ENCODE measurements around the gene ZNF423. TPM values are rescaled to one million over a fixed set of nuclear protein-coding genes. Genes with fewer than 3 reads are reported as not detected.

Gene ZNF423
- total and polyA plus RNA-seq, 9 of the 15 experiments (the other 6 are each of a cell fraction or from before 2014, with no cell fraction given) = not detected

DNA sequence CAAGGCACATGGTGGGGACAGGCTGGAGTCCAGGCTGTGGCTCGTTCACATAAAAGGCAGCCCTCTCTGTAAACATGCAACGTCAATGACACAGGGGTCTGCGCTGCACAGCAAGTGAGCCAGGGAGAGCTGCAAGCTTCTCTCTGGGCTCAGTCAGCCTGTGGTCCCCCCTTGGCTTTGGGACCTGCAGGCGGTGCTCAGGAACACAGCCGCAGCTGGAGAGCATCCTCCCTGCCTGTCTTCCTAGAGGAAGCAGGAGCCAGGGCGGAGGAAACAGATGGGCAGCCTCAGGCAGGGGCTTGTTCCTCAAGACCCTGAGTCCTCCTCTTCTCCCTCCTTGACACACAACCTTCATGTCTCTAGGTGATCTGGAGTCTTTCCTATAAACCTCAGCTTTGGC lies 254.3 kb downstream of the ZNF423 start:
- no peak for DNase-seq (ENCODE audit: extremely low read depth in 1 of 4, low spot score in 3 of 4)

More for the DNA sequence above, 254.3 kb downstream of the ZNF423 start:
- no peak for TF ChIP-seq FOXK2 (conservative IDR thresholded peaks at IDR 0.05 in 1 of 2, IDR thresholded peaks at IDR 0.05 in 1 of 2; ENCODE audit: low read depth in 2 of 2)
- no peak for TF ChIP-seq RBM39 (optimal IDR thresholded peaks at IDR 0.05; ENCODE audit: low read depth, low read length)
- no peak for TF ChIP-seq ZNF584 (CRISPR knock-in tag; IDR thresholded peaks at IDR 0.05; ENCODE audit: low read depth)
- TF ChIP-seq DACH1 (IDR thresholded peaks at IDR 0.05; ENCODE audit: partially characterized antibody) = no peak
- no peak for TF ChIP-seq PTRF (tag; IDR thresholded peaks at IDR 0.05)
- no peak for TF ChIP-seq ZNF311 (CRISPR knock-in tag; IDR thresholded peaks at IDR 0.05)
- TF ChIP-seq, protein P1, sequence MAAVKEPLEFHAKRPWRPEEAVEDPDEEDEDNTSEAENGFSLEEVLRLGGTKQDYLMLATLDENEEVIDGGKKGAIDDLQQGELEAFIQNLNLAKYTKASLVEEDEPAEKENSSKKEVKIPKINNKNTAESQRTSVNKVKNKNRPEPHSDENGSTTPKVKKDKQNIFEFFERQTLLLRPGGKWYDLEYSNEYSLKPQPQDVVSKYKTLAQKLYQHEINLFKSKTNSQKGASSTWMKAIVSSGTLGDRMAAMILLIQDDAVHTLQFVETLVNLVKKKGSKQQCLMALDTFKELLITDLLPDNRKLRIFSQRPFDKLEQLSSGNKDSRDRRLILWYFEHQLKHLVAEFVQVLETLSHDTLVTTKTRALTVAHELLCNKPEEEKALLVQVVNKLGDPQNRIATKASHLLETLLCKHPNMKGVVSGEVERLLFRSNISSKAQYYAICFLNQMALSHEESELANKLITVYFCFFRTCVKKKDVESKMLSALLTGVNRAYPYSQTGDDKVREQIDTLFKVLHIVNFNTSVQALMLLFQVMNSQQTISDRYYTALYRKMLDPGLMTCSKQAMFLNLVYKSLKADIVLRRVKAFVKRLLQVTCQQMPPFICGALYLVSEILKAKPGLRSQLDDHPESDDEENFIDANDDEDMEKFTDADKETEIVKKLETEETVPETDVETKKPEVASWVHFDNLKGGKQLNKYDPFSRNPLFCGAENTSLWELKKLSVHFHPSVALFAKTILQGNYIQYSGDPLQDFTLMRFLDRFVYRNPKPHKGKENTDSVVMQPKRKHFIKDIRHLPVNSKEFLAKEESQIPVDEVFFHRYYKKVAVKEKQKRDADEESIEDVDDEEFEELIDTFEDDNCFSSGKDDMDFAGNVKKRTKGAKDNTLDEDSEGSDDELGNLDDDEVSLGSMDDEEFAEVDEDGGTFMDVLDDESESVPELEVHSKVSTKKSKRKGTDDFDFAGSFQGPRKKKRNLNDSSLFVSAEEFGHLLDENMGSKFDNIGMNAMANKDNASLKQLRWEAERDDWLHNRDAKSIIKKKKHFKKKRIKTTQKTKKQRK (IDR thresholded peaks at IDR 0.05; ENCODE audit: borderline replicate concordance, low read depth, low read length) = no peak
- TF ChIP-seq ZNF644 (tag; IDR thresholded peaks at IDR 0.05; ENCODE audit: low read depth) = no peak
- TF ChIP-seq, protein P2, sequence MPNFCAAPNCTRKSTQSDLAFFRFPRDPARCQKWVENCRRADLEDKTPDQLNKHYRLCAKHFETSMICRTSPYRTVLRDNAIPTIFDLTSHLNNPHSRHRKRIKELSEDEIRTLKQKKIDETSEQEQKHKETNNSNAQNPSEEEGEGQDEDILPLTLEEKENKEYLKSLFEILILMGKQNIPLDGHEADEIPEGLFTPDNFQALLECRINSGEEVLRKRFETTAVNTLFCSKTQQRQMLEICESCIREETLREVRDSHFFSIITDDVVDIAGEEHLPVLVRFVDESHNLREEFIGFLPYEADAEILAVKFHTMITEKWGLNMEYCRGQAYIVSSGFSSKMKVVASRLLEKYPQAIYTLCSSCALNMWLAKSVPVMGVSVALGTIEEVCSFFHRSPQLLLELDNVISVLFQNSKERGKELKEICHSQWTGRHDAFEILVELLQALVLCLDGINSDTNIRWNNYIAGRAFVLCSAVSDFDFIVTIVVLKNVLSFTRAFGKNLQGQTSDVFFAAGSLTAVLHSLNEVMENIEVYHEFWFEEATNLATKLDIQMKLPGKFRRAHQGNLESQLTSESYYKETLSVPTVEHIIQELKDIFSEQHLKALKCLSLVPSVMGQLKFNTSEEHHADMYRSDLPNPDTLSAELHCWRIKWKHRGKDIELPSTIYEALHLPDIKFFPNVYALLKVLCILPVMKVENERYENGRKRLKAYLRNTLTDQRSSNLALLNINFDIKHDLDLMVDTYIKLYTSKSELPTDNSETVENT (CRISPR knock-in tag; IDR thresholded peaks at IDR 0.05) = no peak
- TF ChIP-seq RAD51 (IDR thresholded peaks at IDR 0.05; ENCODE audit: borderline replicate concordance, low read depth) = no peak
- TF ChIP-seq TOE1 (IDR thresholded peaks at IDR 0.05; ENCODE audit: borderline replicate concordance) = no peak
- no peak for TF ChIP-seq TOE1 (CRISPR knock-in tag; IDR thresholded peaks at IDR 0.05; ENCODE audit: borderline replicate concordance, low read depth)
- TF ChIP-seq, protein P3, sequence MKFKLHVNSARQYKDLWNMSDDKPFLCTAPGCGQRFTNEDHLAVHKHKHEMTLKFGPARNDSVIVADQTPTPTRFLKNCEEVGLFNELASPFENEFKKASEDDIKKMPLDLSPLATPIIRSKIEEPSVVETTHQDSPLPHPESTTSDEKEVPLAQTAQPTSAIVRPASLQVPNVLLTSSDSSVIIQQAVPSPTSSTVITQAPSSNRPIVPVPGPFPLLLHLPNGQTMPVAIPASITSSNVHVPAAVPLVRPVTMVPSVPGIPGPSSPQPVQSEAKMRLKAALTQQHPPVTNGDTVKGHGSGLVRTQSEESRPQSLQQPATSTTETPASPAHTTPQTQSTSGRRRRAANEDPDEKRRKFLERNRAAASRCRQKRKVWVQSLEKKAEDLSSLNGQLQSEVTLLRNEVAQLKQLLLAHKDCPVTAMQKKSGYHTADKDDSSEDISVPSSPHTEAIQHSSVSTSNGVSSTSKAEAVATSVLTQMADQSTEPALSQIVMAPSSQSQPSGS (CRISPR knock-in tag; IDR thresholded peaks at IDR 0.05) = no peak
- TF ChIP-seq SRSF1 (IDR thresholded peaks at IDR 0.05; ENCODE audit: low read depth, low read length) = no peak
- H3K9me1 ChIP-seq (ENCODE audit: control insufficient read depth, insufficient read depth, low read length) = no peaks in the 10 kb centered on the region
- H3K36me3 ChIP-seq (ENCODE audit: control insufficient read depth, insufficient read depth, low read length) = no peaks in the 10 kb centered on the region
- no peak overlapping the region for H3K4me3 ChIP-seq
- no TSS peak for BruUV-seq (replicated peaks)
- FAIRE-seq (no peak), ATAC-seq (no peak)
- in situ Hi-C loops (cut with MboI) = no loop called here
- H3K9ac ChIP-seq (ENCODE audit: insufficient read depth in 1 of 2, low read depth in 2 of 2, low read length in 2 of 2) = no peak overlapping the region
- ChIA-PET POLR2A (no interaction called here), CTCF (ENCODE audit: low intra/inter-chr PET ratio) (no interaction called here)
- H4K20me1 ChIP-seq (replicated peaks; ENCODE audit: control insufficient read depth, insufficient read depth, low read length) = peaks cover 4% of the 10 kb centered on the region; the same call in 1 of the 2 replicates
- H3K27ac ChIP-seq (ENCODE audit: extremely low read depth, low read depth, low read length) = no peak overlapping the region
- no peak overlapping the region for H3K4me2 ChIP-seq (ENCODE audit: insufficient read depth, low read length)
- WGBS (ENCODE audit: insufficient coverage, low coverage, missing lambda C conversion rate) = 1% methylated on average over 5 of the region's 6 CpGs
- H2AFZ ChIP-seq (ENCODE audit: low read depth, low read length) = no peak overlapping the region
- no peaks in the 10 kb centered on the region for H3K79me2 ChIP-seq (ENCODE audit: control insufficient read depth, insufficient read depth, low read length)
- no peaks in the 10 kb centered on the region for H3K4me1 ChIP-seq (replicated peaks in 1 of 2; ENCODE audit: control insufficient read depth in 2 of 2, insufficient read depth in 2 of 2, low read length in 2 of 2)
- H3K27me3 ChIP-seq (ENCODE audit: control insufficient read depth in 2 of 2, insufficient read depth in 2 of 2, low read length in 2 of 2) = peaks cover 42 to 89% of the 10 kb centered on the region in 2 experiments; a peak in 4 of 5 replicates
- no peaks in the 10 kb centered on the region for H3K9me3 ChIP-seq (replicated peaks; ENCODE audit: control insufficient read depth, insufficient read depth, low read depth, low read length)
- intact Hi-C loops (cut with micrococcal nuclease) = no loop called here
